GM19372 (cell line): Measurements from ENCODE around the gene MTPN.

Source experiments
- ATAC-seq: cut with Tn5 transposase; IDR thresholded peaks from one replicate; pipeline ENCODE4 v1.9.1; 2021; ENCODE audit warnings: mild to moderate bottlenecking, low read depth, moderate library complexity; ENCODE audit not compliant: unreplicated experiment

MTPN gene, protein sequence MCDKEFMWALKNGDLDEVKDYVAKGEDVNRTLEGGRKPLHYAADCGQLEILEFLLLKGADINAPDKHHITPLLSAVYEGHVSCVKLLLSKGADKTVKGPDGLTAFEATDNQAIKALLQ

DNA sequence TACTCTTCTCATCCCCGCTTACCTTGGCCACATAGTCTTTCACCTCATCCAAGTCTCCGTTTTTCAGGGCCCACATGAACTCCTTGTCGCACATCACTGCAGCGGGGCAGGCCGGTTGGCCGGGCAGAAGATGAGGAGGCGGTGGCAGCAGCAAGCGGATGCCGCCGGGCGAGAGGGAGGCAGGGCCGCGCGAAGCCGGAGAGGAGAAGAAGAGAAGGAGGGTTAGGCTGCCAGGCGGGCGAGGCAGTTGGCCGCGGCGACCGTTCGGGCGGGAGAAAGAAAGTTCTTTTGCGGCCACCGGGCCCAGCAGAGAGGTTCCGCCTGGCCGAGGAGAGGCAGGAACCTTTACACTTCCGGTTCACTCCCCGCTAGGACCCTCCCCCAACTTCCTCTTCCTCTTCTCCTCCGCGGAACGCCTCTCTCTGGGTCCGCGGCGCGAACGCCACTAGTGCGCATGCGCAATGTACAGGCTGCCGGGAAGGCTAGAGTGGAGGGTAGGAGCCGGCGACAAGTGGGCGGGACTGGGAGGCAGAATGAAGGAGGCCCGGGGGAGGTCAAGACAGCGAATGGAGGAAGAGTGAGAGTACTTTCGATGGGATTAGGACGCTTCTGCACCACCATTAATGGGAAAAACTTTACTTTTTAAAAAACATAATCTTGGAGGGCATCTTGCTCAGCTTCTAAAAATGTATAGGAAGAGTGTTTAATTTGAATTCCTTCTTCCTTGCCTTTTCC, at the start of gene MTPN:
Gene MTPN (minus strand): TSS at position 353 of the 735 bp plus-strand sequence. CDS start 259 bp downstream, at position 94.
- ATAC-seq: peak; percentile 61

DNA sequence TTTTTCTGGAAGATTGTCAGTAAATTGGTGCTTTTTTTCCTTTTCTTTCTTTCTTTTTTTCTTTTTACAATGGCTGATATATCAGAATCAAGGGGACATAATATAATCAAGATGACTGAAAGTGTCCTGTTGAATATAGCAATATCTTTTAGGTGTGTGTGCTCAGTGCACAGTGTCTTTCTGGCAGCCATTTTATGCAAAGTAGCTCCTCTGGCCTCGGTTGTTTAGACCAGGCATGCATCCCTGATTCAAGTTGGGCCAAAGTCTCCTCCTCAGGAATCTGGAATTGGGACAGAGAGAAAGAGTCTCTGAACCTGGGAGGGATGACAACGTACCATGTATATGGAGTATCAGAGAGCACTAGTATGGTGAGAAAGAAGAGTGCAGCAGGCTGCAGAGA, 49.0 kb upstream of the MTPN start:
- no peak for ATAC-seq

DNA sequence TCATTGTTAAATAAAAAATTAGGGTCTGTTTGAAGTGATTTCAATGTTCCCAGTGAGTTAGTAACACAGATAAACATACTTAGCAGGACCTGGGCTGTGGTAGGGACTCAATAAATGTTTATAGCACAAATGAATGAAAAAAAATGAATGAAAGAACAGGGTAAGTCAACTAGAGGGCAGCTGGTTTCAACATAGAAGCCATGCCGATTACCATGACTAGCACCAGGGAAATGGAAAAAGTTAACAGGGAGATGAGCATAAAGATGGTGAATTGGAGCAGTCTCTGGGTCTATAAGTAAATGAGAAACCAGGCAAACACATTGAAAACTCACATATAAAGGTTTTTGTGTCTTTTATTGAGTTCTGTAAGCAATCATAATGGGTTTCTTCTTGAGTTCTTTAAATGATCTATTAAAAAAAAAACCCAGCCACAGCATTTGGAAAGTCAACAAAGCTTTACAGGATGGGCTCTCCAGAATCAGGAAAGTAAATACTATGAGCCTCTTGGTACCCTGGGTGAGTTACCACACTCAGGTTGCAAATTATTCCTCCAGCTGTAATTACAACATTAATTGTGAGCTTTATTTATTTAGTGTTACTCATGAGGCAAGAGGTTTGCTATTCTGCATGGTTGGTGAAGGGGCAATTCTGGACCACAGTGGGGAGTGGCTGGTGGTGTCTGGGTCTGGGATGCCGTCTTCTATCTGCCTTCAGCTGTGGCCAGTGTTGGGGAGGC, 46.1 kb upstream of the MTPN start:
- no peak for ATAC-seq

DNA sequence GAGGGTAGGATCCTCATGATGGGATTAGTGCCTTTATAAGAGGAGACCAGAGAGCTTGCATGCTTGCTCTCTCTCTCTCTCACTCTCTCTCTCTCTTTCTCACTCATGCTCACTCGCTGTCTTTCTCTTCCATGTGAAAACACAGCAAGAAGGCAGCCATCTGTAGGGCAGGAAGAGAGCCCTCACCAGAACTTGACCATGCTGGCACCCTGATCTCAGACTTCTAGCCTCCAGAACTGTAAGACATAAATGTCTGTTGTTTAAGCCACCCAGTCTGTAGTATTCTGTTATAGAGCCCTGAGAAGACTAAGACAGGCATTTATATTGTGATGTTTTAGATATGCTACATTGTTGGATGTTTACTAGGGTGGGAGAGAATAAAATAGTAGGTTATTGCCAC, 43.4 kb upstream of the MTPN start:
- ATAC-seq: no peak

DNA sequence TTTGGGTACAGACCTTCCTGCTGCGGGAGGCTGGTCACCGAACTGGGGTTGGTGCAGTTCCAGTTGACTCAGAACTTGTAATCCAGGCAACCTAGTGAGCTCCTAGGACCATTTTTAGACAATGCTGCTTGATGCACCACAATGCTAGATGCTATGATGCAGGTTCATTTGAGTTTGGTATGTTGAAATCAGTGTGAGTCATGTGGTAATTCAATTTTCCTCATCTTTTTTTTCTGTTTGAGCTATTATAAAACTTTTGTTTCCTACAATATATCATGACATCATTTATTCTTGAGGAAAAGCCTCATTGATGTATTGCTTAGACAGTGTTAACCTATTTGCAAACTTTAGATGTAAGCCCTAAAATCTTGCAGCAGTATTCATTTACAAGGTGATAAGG, 40.9 kb upstream of the MTPN start:
- ATAC-seq: no peak

DNA sequence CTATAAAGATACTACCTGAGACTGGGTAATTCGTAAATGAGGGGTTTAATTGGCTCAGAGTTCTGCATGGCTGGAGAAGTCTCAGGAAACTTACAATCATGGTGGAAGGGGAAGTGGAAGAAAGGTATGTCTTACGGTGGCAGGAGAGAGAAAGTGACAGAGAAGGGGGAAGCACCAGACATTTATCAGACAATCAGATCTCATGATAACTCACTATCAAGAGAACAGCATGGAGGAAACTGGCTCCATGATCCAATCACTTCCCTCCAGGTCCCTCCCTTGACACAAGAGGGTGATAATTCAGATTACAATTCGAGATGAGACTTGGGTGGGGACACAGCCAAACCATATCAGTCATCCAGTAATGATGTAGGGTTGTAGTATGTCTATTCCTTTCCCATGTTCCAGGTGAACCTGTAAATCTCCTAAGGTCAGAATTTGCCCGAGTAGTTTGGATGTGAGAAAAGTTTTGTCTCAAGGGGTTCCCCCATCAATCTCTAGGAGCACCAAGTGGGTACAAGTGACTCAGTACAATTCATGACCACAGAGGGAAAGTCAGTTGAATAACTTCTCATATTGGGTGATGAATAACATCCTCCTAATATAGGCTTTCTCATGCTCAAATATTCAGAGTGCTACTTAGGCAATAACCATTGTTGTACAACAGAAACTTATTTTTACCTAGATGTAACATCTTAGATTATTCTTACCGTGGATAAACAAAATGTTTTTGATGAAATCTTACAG, 39.7 kb upstream of the MTPN start:
- no peak for ATAC-seq

DNA sequence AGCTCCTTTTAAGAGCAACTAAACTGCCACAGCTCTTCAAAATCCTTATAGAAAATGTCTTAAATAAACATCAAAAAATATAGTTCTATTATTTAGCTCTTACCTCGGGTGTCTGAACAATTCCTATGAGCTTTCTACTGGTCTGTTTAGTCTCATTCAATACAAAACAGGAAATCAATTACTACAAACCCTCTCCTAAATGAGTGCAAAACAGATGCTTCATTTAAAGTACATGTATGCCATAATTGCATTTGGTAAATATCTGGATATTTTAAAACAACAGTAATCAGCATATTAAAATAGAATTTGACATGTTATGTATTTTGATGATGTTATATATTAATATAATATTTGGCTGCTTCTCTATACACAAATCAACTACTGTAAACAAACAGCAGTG, 38.5 kb upstream of the MTPN start:
- no peak for ATAC-seq

DNA sequence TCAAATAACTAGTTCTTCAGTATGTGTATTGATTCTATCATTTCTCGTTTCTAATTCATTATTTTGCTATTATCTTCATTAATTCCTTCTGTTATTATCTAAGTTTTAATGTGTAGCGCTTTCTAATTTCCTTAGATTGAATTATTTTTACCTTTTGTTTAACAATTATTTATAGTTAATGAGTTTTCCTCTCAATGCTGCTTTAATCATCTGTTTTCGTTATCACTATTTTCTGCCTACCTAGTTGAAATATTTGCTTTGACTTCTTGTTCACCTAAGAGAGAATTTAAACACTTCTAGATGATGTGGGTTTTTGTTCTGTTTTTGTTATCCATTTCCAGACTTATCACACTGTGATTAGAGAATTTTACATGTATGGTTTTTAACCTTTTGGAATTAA, 37.5 kb upstream of the MTPN start:
- no peak for ATAC-seq

DNA sequence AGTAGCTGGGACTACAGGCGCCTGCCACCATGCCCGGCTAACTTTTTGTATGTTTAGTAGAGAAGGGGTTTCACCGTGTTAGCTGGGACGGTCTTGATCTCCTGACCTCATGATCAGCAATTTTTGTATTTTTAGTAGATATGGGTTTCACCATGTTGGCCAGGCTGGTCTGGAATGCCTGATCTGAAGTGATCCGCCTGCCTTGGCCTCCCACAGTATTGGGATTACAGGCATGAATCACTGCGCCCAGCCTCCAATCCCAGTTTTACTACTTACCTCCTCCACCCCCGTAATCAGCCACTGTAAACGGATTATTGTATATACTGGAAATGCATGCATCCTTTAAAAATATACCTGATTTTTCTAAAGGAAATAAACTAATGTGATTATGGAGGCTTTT, 35.1 kb upstream of the MTPN start:
- ATAC-seq: no peak

DNA sequence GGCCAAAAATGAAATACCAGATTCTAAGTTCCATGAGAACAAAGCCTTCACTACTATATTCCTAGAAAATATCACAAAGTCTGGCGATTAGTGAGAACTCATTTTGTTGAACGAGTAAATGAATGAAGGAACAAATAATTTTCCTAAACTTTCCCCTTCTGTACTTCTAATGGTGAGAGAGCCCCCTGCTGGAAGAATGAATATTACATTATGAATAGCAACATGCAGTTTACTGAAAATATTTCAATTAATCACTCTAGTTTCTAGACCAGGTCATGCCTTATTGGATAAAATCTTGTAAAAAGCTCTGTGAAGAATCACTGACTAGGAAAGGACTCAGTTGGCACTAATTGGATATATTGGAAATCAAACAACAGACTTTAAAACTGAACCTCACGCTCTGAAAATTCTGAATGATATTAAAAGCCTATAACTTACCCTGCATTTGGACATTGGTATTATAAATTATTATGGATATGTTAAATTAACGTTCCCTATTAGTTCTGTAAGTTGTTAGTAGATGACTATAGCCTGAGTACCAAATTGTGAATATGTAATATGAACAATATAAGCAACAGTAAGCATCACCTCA, 32.4 kb upstream of the MTPN start:
- ATAC-seq: no peak

DNA sequence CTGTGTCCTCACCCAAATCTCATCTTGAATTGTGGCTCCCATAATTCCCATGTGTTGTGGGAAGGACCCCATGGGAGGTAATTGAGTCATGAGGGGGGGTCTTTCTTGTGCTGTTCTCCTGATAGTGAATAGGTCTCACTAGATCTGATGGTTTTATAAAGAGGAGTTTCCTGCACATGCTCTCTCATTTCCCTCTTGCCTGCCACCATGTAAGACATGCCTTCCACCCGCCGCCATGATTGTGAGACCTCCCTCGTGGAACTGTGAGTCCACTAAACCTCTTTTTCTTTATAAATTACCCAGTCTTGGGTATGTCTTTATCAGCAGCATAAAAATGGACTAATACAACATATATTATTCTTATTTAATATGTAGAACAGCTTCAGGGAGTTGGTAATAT, 29.0 kb upstream of the MTPN start:
- ATAC-seq: no peak

DNA sequence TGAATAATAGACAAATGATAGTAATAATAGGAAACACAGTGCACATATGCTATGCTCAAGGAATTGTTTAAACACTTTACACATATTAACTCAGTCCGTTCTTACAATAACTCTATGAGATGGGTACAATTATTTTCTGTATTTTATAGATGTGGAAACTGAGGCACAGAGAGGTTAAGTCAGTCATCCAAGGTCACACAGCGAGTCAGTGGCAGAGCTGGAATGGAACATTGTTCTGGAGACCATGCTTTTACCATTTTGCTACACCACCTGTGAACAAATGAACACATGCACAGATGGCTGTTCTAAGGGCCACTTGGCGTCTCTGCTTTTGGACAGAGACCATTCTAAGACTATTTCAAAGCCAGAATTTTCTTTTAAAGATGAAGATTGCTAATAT, 26.9 kb upstream of the MTPN start:
- ATAC-seq: no peak

DNA sequence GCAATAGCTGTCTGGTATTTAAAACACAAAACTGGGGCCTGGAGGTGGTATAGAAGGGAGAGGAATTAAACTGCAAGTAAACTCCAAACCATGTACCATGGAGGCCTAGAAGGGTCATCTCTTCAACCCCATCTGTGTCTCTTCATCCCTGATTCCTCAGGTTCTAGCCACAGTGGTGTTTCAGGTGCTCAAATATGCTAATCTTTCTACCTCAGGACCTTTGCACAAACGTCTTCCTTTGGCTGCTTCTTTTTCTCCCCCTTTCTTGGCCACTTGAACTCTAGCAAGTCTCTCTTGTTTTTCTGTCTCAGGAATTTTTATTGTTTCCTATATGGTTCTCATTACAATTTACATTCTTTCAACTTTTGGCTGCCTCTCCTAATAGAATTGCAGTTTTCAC, 25.6 kb upstream of the MTPN start:
- no peak for ATAC-seq

DNA sequence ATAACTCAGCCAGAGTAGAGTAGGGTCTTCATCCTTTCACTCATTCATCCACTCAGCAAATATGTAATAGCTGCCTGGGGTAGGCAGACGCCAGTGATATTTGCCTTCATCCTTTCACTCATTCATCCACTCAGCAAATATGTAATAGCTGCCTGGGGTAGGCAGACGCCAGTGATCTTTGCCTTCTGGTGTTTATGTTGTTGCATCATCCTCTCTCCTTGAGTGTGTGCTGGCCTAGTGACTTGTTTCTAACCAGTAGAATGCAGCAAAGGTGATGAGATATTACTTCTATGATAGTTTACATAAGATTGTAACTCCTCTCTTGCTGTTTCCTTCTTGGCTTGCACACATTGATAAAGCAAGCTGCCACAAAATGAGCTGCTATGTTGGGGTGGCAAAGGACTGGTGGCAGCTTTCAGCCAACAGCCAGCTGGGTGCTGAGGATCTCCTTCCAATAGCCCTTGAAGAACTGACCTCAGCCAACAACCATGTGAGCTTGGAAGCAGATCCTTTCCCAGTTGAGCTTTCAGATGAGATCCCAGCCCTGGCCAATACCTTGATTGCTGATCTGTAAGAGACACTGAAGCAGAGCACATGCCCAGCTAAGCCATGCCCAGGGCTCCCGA, 23.2 kb upstream of the MTPN start:
- ATAC-seq: no peak

DNA sequence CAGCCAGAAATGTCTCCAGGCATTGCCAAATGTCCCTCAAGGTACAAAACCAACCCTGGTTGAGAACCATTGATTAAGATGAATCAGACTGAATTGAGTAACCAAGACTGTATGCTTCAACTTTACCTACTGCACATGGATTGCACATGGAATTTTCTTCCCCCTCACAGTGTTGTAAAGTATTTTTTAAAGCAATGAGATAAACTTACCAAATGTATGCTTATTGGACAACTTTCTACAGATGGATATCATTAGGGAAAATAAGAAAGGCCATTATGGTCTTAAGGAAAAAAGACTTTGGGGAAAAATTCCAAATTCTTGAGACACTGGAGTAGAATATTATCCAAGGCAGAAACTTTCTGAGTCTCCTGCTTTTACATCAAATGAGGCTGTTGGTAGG, 20.9 kb upstream of the MTPN start:
- no peak for ATAC-seq

DNA sequence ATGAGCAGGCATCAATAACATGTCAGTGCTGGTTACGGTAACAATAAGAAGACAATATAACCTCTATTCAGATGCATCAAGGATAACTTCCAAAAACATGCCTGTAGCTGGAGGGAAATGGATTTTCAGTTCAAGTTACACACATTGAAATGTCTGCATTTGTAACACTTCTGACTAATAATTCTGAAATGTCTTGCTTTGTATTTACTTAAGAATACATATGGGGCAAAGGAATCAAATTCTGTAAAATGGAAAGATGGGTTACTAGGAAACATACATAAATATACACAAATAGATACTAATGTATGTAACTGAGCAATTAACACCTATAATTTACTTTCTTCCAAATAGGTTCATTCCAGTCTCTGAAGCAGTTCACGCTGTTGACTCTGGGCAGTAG, 18.6 kb upstream of the MTPN start:
- no peak for ATAC-seq

DNA sequence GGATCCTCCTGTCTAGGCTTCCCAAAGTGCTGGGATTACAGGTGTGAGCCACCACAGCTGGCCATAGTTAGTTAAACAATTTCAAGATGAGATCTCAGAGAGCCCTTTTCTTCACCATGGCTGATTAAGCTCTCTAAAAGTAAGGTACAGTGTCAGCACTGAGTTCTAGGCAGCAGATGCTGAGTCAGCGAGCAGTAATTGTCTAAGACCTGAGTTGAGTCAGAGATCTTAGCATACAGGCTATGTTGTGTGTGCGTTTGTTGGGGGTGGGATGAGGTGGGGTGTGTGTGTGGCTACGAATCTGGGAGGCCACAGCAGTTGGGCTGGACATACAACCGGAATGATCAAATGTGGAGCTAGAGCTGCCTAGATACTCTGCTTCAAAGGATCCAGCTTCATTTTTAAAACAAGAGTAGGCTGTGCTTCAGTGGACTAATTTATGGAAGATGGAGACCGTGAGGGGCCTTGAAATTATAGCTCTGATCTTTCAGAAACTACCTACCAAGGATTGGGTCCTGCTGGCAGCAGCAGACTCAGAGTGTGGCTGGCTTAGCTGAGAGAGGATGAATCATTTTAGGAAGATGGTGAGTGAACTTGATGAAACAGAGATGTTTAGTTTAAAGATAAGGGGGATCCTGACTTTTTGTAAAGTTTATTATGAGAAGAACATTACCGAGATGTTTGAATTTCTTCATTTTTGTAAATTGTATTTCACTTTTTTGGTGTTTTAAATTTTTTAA, 17.5 kb upstream of the MTPN start:
- ATAC-seq: no peak

DNA sequence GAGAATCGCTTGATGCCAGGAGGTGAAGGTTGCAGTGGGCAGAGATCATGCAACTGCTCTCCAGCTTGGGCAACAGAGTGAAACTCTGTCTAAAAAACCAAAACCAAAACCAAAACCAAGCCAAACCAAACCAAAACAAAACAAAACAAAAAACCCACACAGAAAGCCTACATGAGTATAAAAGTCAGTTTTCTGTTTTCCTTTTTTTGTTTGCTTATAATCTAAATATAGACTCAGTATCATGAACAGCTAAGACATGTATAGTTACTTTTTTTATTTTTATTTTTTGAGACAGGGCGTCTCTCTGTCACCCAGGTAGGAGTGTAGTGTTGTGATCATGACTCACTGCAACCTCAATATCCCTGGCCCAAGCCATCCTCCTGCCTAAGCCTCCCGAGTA, 16.8 kb upstream of the MTPN start:
- ATAC-seq: peak; percentile 64

DNA sequence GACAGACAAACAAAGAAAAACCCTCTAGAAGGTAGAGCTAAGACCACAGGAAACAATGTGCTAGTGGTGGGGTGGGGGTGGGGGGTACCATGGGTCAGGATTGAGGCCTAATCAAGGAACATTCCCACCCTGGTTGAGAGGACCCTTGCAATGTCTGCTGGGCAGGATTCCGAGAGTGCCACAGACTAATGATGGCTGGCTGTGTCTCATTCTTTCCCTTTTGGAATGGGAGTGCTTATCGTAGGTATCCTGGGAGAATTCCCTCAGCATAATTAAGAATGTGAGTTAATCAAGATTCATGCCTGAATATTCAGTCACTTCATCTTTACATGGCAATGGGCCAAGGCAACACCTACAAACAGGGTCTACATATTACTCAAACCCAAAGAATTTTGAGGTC, 14.7 kb upstream of the MTPN start:
- ATAC-seq: no peak

DNA sequence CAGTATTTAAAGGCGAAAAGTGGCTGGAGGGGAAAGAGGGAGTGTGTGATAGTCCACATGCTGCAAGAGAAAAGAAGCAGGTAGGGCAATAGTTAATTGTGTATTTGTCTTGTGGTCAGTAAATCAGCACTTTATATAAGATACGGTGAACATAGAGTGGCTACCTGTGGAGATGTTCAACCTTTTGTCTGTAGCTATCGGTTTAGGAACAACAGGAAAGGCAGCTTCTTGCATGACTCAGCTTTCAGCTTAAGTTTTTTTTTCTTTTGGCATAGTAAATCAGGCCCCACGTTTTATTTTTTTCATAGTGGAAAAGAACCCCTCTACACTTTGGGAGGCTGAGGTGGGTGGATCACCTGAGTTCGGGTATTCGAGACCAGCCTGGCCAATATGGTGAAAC, 14.2 kb upstream of the MTPN start:
- no peak for ATAC-seq
